KBM-7 (cell line): Measurements from ENCODE around the gene ZNF214.

Experiments
- DNase-seq: peaks from one replicate; pipeline ENCODE4 v3.0.0-alpha.2; 2015
- in situ Hi-C: fragments of 300-500 bp; cut with MboI; formaldehyde crosslinking; loops from 2 replicates; pipeline ENCODE4 v1.14.3; 2020; ENCODE audit warnings: low sequenced_read_pairs, low pct_unique_long_range_greater_than_20kb, mixed read lengths

ZNF214 gene

DNA sequence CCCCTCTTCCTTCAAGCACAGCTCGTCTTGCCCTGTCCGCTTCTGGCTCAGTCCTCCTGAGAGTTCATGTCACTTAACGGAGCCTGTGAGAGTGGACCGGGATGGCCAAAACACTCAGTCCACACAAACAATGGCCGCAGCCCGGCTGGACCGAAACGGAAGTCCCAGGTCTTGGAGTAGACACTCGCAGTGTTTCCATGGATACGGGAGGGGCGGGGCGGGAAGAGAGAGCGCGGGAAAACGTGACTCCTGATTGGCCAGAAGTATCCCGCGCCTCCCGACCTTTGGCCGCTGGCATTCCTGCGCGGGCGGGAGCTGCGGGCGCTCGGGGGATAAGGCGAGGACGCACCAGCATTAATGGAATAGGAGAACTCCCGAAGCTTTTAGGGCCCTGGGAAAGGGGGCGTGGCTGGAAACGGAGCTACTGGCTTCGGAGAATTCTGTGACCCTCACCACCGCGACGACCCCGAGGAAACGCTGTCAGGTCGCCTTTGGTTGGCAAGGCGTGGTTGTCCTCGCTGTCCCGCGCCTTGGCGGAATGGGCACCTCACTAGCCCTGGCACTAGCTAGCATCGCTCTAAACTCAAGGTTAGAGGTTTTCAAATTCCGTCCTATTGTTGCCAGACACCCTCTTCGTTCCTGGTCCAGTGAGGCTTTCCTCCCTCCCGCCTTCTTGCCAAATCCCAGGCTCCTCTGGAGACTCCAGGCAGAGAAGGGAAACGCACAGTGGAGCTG lies at the start of gene ZNF214, which contains the start of gene NLRP14:
Gene ZNF214, minus strand, starts transcription at position 164 of the 735 bp plus-strand sequence. CDS start 17,511 bp downstream, outside the sequence.
Gene NLRP14, plus strand, starts transcription at position 297 of the 735 bp plus-strand sequence. CDS start 18,108 bp downstream, outside the sequence.
- DNase-seq: no peak
- in situ Hi-C loops: no loop called here

DNA sequence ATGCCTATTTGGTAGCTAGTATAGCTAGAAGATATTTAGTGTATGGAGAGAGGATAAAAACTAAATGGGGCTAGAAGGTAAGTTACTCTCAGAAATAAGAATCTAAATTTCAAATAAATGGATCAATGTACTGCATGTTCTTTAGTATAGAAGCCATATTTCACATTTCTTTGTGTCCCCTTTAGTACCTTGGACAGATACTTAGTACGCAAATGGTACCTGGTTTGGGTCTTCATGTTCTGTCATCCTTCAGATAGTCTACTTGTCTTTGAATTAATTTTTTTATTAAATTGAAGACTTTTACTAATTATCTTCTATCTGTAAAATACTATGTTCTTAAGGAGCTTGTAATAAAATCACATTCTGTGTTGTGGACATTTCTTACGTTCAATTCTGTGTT lies 42.4 kb upstream of the ZNF214 start:
- DNase-seq: no peak
- in situ Hi-C loops: no loop called here

DNA sequence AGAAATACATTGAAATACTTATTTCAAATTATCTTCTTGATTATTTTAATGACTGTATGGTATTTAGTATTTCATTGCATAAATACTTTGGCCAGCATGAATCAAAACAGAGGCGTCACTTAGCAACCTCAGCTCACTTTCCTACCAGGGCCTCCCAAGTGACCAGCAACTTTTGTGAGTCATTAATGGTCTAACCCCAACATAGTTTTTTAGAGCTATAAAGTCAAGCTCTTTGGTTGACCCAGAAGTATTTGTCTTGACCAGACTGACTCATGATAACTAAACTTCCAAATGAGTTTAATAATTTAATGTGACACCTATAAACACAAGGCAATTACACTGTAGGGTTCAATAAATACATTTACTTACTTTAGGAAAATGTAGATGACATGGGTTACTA lies 40.7 kb upstream of the ZNF214 start:
- in situ Hi-C loops: no loop called here

DNA sequence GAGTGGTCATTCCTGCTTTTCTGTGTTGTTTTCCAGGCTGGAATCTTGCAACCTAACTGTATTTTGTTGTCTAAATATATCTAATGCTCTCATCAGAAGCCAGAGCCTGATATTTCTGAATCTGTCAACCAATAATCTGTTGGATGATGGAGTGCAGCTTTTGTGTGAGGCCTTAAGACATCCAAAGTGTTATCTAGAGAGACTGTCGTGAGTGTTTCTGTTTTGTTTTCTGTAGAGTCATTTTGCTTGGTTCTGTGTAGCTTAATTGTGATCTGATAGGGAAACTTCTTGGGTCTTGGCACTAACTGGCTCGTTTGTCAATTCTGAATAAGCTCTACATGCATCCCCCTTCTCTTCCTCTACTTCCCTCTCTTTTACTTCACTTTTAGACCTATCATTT lies 37.5 kb upstream of the ZNF214 start:
- DNase-seq: no peak
- in situ Hi-C loops: no loop called here

More for the DNA sequence above, 40.7 kb upstream of the ZNF214 start:
- DNase-seq: no peak

DNA sequence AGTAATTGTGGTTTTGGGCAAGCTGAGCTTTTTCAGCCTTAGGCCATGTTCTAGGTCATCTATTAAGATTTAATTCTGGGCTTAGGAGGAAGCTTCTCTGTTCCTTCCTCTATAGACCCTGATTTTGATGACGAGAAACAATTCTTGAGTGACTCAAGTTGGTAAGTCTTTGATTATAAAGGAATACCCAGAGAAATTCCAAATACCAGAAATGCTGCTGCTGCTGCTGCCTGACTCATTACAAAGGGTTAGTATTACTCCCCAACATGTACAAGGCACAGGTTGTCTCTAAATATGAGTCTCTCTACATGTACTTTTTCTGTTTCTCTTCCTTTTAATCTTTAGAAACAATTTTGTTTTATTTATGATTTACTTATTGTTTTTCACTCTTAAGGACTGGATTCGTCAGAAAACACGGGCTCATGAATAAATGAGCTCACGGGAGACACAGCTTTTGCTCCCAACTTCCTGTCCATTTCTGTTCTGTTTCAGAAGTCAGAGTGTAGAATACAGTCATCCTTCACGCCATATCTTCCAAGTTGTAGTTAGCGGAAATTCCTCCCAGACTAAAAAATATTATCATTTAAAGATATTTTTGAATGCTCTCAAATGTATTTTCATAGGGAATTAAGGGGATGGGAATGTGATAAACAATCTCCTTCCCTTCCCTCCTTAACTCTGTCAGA lies 36.8 kb upstream of the ZNF214 start:
- in situ Hi-C loops: no loop called here
- DNase-seq: no peak

DNA sequence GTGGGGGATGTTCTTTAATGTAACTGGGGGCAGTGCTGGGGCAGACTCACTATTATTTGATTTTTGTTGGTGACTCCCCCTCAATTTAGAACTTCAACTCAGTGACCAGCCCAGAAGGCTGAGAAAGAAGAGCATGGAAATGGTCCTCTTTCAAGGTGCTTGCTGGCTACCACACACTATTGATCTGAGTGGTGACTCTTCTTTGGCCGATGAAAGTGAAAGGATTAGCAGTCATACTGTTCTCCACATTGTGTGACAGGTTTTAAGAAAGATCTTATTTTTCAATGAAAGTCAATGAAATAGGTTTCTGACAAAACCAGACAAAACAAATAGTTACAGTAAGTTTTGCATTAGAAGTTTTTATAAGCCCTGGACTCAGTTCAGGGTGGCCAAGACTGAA lies 30.0 kb upstream of the ZNF214 start:
- no peak for DNase-seq
- in situ Hi-C loops: no loop called here

GRCh38 chr11:7046474-7047175 lies 26.5 kb upstream of the ZNF214 start:
- no peak for DNase-seq
- in situ Hi-C loops: no loop called here

- no peak for DNase-seq
- in situ Hi-C loops: no loop called here
These were observed 13.9 kb upstream of the ZNF214 start for GRCh38 chr11:7034019-7034418.

DNA sequence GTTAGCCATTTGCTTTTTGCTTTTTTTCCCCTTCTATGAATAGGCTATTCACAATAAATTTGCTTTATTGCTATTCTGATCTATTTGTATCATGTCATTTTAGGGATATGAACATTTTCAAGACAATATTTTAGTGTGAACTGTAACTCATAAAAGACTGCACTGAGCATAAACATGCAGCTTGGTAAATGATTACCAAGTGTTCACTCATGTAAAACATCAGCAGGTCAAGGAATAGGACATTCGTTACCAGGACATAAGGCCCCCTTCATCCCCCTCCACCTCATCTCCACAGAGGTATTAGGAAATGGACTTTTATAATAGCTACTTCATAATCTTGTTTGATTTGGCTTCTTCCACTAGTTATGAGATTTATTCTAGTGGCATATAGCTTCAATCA lies 12.5 kb upstream of the ZNF214 start:
- in situ Hi-C loops: no loop called here
- no peak for DNase-seq

GRCh38 chr11:7031471-7031871 lies 11.3 kb upstream of the ZNF214 start:
- in situ Hi-C loops: no loop called here
- DNase-seq: no peak

- no peak for DNase-seq
- in situ Hi-C loops: no loop called here
These were observed 10.7 kb upstream of the ZNF214 start for GRCh38 chr11:7030836-7031235.

- in situ Hi-C loops: no loop called here
- DNase-seq: no peak
These were observed 8.0 kb upstream of the ZNF214 start for GRCh38 chr11:7028141-7028540.

DNA sequence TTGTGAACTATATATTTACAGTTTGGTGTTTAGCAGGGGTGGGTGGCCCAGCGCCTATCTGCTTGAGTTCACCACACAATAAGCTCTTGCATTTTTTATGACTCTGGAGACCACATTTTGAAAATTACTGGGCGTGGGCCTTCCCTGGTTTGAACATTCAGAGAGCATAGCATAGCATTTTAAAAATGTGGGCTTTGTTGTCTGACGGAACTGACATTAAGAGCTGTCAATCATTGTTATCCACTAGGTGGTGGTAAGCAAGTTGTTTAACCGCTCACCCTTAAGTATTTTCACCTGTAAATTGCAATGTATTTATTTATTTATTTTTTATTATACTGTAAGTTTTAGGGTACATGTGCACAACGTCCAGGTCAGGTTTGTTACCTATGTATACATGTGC lies 1.2 kb upstream of the ZNF214 start:
- in situ Hi-C loops: no loop called here
- DNase-seq: no peak

DNA sequence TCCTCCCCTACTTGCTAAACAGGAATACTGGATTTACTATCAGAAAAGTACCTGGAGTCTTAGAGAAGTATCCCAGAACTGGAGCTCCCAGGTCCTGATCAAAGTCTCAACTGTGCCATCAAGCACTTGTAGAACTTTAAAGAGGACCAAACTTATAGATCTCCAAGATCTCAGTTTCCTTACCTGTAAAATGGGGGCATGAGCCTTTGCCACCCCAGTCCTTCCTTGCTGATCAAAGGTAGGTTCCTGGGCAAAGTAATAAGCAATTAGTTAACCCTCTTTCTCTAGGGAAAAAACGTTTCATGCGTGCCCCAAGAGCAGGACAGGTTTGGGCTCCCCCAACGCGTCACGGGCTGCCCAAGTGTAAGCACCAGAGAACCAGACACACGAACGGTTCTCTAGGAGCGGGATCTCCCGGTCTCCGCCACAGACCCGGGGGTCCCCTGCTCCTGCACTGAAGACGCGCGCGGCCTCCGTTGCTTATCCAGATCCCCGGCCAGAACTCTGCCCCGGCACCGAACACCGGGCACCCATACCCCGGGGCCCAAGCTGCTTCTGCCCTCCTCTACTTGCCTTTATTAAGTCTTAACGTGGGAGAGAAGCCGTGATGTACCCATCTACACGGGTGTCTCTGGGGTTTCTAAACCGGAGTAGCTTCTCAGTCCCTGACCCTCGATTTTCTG lies 505 bp downstream of the ZNF214 start:
- no peak for DNase-seq
- in situ Hi-C loops: no loop called here

GRCh38 chr11:7016011-7016410 lies 4.1 kb downstream of the ZNF214 start:
- no peak for DNase-seq
- in situ Hi-C loops: no loop called here

DNA sequence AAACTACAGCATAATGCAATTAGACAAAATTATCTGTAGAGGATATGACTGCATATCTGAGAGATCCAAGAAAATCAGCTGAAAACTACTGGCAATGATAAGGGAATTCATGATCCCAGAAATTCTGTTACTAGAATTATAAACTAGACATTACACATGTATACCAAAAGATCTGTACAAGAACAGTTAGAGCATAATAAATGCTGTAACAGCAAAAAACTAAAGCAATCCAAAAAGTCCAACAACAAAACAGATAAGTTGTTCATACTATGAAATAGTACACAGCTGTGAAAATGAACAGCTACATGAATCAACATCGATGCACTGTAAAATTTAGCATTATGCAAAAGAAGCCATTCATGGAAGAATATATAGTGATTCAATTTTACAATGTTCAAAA lies 6.0 kb downstream of the ZNF214 start:
- in situ Hi-C loops: no loop called here
- no peak for DNase-seq

DNA sequence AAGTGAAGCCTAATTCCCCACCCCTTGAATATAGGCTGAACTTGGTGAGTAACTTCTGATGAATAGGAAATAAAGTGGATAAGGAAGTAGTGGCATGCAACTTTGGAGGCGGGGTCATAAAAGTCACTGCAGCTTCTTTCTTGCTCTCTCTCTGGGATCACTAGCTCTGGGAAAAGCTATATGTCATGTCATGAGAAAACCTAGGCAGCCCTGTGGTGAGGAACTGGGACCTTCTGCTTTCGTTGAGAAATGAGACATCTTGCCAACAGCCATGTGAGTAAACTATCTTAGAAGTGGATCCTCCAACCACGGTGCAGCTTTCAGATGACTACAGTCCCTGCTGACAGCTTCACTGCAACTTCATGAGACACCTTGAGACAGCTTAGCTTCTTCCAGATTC lies 15.7 kb downstream of the ZNF214 start:
- peak; percentile 9 for DNase-seq
- in situ Hi-C loops: no loop called here

GRCh38 chr11:6995703-6996102 lies 24.4 kb downstream of the ZNF214 start:
- in situ Hi-C loops: no loop called here
- DNase-seq: no peak
